Smooth muscle cell (in vitro differentiated cells): ENCODE data around the gene NBEA. TPM values are rescaled to one million over a fixed set of nuclear protein-coding genes. Genes with fewer than 3 reads are reported as not detected.

Source experiments
- DNase-seq: peaks from one replicate; lab custom pipeline; 2025; ENCODE audit not compliant: unreplicated experiment; lab: John Stamatoyannopoulos, UW
- H2AFZ ChIP-seq: fragments of 200-600 bp; sonication (generic); 2 replicates; pipeline ENCODE4 v1.6.0; 2016; ENCODE audit warnings: antibody characterized with exemption, low read depth, mild to moderate bottlenecking
- H3F3A ChIP-seq: fragments of 200-600 bp; sonication (generic); 2 replicates; pipeline ENCODE4 v1.6.0; 2017; ENCODE audit warnings: antibody characterized with exemption, low read depth
- H3K27ac ChIP-seq: fragments of 200-600 bp; sonication (generic); 2 replicates; pipeline ENCODE4 v1.5.1; 2016; ENCODE audit warnings: low read depth, mild to moderate bottlenecking
- H3K27me3 ChIP-seq: fragments of 200-600 bp; sonication (generic); 2 replicates; pipeline ENCODE4 v1.6.1; 2016; ENCODE audit warnings: low read depth, mild to moderate bottlenecking
- H3K36me3 ChIP-seq: fragments of 200-600 bp; sonication (generic); 2 replicates; pipeline ENCODE4 v1.5.1; 2016; ENCODE audit warnings: low read depth
- H3K4me1 ChIP-seq: fragments of 200-600 bp; sonication (generic); 2 replicates; pipeline ENCODE4 v1.5.1; 2016; ENCODE audit warnings: low read depth
- H3K4me2 ChIP-seq: fragments of 200-600 bp; sonication (generic); 2 replicates; pipeline ENCODE4 v1.6.0; 2016; ENCODE audit warnings: mild to moderate bottlenecking
- H3K4me3 ChIP-seq: fragments of 200-600 bp; sonication (generic); 2 replicates; pipeline ENCODE4 v1.5.1; 2016; ENCODE audit warnings: mild to moderate bottlenecking
- H3K79me2 ChIP-seq: fragments of 200-600 bp; sonication (generic); 2 replicates; pipeline ENCODE4 v1.6.0; 2016; ENCODE audit warnings: low read depth, mild to moderate bottlenecking
- H3K9ac ChIP-seq: fragments of 200-600 bp; sonication (generic); 2 replicates; pipeline ENCODE4 v1.6.0; 2016; ENCODE audit warnings: low read depth
- H3K9me3 ChIP-seq: fragments of 200-600 bp; sonication (generic); replicated peaks from 2 replicates; pipeline ENCODE4 v1.5.1; 2016; ENCODE audit warnings: low read depth
- H4K20me1 ChIP-seq: fragments of 200-600 bp; sonication (generic); 2 replicates; pipeline ENCODE4 v1.6.0; 2016; ENCODE audit warnings: low read depth
- CTCF ChIP-seq: fragments of 200-600 bp; sonication (generic); IDR thresholded peaks from 2 replicates; pipeline ENCODE4 v1.5.1; 2017; ENCODE audit warnings: borderline replicate concordance, mild to moderate bottlenecking, antibody characterized with exemption; ENCODE audit not compliant: insufficient read depth, poor library complexity, severe bottlenecking
- WGBS: methylation state at CpG from one replicate; pipeline ENCODE4 v1.1.7; 2016; ENCODE audit warnings: low lambda C conversion rate; 5-methylcytosine and 5-hydroxymethylcytosine counted together
- polyA plus RNA-seq: library from polyadenylated mRNA; unstranded; fragments of >200 nt; fragmentation: Nextera tagmentation; extraction: Ambion mirVana; gene quantifications from 2 replicates; pipeline ENCODE4 v1.2.1, GENCODE V29; 2016
- total RNA-seq: library from RNA; depleted of rRNA; stranded (reverse); fragments of >200 nt; gene quantifications from 2 replicates; pipeline ENCODE4 v1.2.3, GENCODE V29; 2014

NBEA gene
- total and polyA plus RNA-seq, 2 experiments from 2014 or later, result 3.6 to 11.7 TPM

- Histone ChIP-seq H2AFZ (no peak overlapping the region), H3F3A (no peaks in the 10 kb centered on the region), H3K4me1 (no peaks in the 10 kb centered on the region), H3K79me2 (no peaks in the 10 kb centered on the region), H3K4me3 (no peak overlapping the region), H4K20me1 (no peaks in the 10 kb centered on the region), H3K9ac (no peak overlapping the region), H3K36me3 (no peaks in the 10 kb centered on the region), H3K27ac (no peak overlapping the region), H3K9me3 (no peaks in the 10 kb centered on the region), H3K27me3 (no peaks in the 10 kb centered on the region), H3K4me2 (no peak overlapping the region)
- no peak for TF ChIP-seq CTCF
- WGBS, result 85% methylated on average over 5 of the region's 5 CpGs
- no peak for DNase-seq
Observed at GRCh38 chr13:35700671-35701070, 758.6 kb downstream of the NBEA start.

GRCh38 chr13:35702316-35702715, 760.2 kb downstream of the NBEA start:
- no peaks in the 10 kb centered on the region for H3K27me3 ChIP-seq
- no peaks in the 10 kb centered on the region for H3F3A ChIP-seq
- WGBS, result 81% methylated on average over 2 of the region's 2 CpGs
- no peaks in the 10 kb centered on the region for H3K9me3 ChIP-seq
- H3K4me2 ChIP-seq, result no peak overlapping the region
- H3K27ac ChIP-seq, result no peak overlapping the region
- no peaks in the 10 kb centered on the region for H3K4me1 ChIP-seq
- H3K79me2 ChIP-seq, result no peaks in the 10 kb centered on the region
- H3K4me3 ChIP-seq, result no peak overlapping the region
- TF ChIP-seq CTCF, result no peak
- H4K20me1 ChIP-seq, result no peaks in the 10 kb centered on the region
- no peak for DNase-seq
- no peak overlapping the region for H3K9ac ChIP-seq
- no peaks in the 10 kb centered on the region for H3K36me3 ChIP-seq
- no peak overlapping the region for H2AFZ ChIP-seq

- 85% methylated on average over 3 of the region's 3 CpGs for WGBS
- no peak overlapping the region for H3K27ac ChIP-seq
Observed at GRCh38 chr13:35703061-35703460, 761.0 kb downstream of the NBEA start.

More at GRCh38 chr13:35703061-35703460, 761.0 kb downstream of the NBEA start:
- Histone ChIP-seq H3K4me3 (no peak overlapping the region), H3K27me3 (no peaks in the 10 kb centered on the region), H3K4me1 (no peaks in the 10 kb centered on the region), H3K4me2 (no peak overlapping the region), H3K9ac (no peak overlapping the region), H4K20me1 (no peaks in the 10 kb centered on the region), H2AFZ (no peak overlapping the region), H3F3A (no peaks in the 10 kb centered on the region), H3K9me3 (no peaks in the 10 kb centered on the region), H3K36me3 (no peaks in the 10 kb centered on the region), H3K79me2 (no peaks in the 10 kb centered on the region)
- no peak for DNase-seq
- no peak for TF ChIP-seq CTCF
